HCT116 (cell line): ENCODE data around the gene ALG8. TPM values are rescaled to one million over a fixed set of nuclear protein-coding genes. Genes with fewer than 3 reads are reported as not detected.

Experiments used
- ATAC-seq: fragments of 200-7000 bp; cut with Tn5 transposase; 2 replicates; pipeline ENCODE4 v1.9.1; 2020; ENCODE audit warnings: mild to moderate bottlenecking, moderate library complexity
- BruUV-seq: library from RNA; stranded (reverse); fragments of 400-500 nt; replicated peaks from 2 replicates; lab custom pipeline; 2021; lab: Mats Ljungman, UMichigan
- CTCF ChIA-PET: fragments of 300-600 bp; sonication (Branson Sonifier 250); formaldehyde crosslinking; loops from one replicate; lab custom pipeline; 2021; ENCODE audit warnings: antibody characterized with exemption; lab: Charles Lee
- POLR2A ChIA-PET: fragments of 300-600, 350-600 bp; sonication (Branson Sonifier 250); formaldehyde crosslinking; loops from one replicate; lab custom pipeline; 2021; ENCODE audit warnings: antibody characterized with exemption; lab: Charles Lee
- RAD21 ChIA-PET, 2 experiments: fragments of 300-600 bp; sonication (Branson Sonifier 250); formaldehyde crosslinking; loops; one replicate each; lab custom pipeline; 2023; ENCODE audit warnings: low total read pairs in 2 of 2; ENCODE audit not compliant: uncharacterized antibody in 2 of 2, unreplicated experiment in 2 of 2, low non-redundant PET in 1 of 2; lab: Charles Lee
- DNase-seq: peaks from one replicate; pipeline ENCODE4 v3.0.0-alpha.2; 2010; ENCODE audit warnings: low read depth, low spot score
- H2AFZ ChIP-seq: fragments of 200-600 bp; shearing (Covaris generic), sonication (generic); 2 replicates; pipeline ENCODE4 v1.6.1; 2017; ENCODE audit warnings: low read depth, mixed run types, mixed read lengths, antibody characterized with exemption, low read length; ENCODE audit not compliant: poor library complexity, severe bottlenecking
- H3K27ac ChIP-seq: 2 replicates; pipeline ENCODE4 v1.5.1; 2012; ENCODE audit warnings: low read depth, low read length
- H3K27me3 ChIP-seq: fragments of 200-600 bp; sonication (generic); 2 replicates; pipeline ENCODE4 v1.6.1; 2016; ENCODE audit warnings: mixed run types, low read length, mixed read lengths; ENCODE audit not compliant: insufficient read depth
- H3K36me3 ChIP-seq, 2 experiments: fragments of 200-500 bp in 1 of 2; fragments of 200-600 bp in 1 of 2; sonication (Bioruptor generic) in 1 of 2; sonication (generic) in 1 of 2; 2 replicates each; pipeline versions ENCODE4 v1.5.1 to v1.6.1; 2014 to 2016; ENCODE audit warnings: low read length in 2 of 2, inconsistent platforms in 1 of 2, mixed read lengths in 1 of 2, mixed run types in 1 of 2; ENCODE audit not compliant: insufficient read depth in 2 of 2, control insufficient read depth in 1 of 2
- H3K4me1 ChIP-seq, 2 experiments: fragments of 200-600 bp in 1 of 2; sonication (generic) in 1 of 2; 2 replicates each; pipeline versions ENCODE4 v1.5.1 to v1.6.1; 2012 to 2017; ENCODE audit warnings: low read length in 2 of 2, inconsistent platforms in 1 of 2, mild to moderate bottlenecking in 1 of 2, mixed read lengths in 1 of 2, mixed run types in 1 of 2, moderate library complexity in 1 of 2; ENCODE audit not compliant: insufficient read depth in 2 of 2, control insufficient read depth in 1 of 2
- H3K4me2 ChIP-seq: fragments of 200-600 bp; sonication (generic); 2 replicates; pipeline ENCODE4 v1.6.1; 2017; ENCODE audit warnings: mixed run types, low read length, mixed read lengths
- H3K4me3 ChIP-seq, 2 experiments: fragments of 200-600 bp in 1 of 2; sonication (generic) in 1 of 2; replicated peaks in 1 of 2; 2 replicates each; pipeline ENCODE4 v1.5.1; 2011 to 2016; ENCODE audit warnings: low read length in 2 of 2, control low read depth in 1 of 2, low read depth in 1 of 2, mild to moderate bottlenecking in 1 of 2, mixed read lengths in 1 of 2, mixed run types in 1 of 2
- H3K79me2 ChIP-seq: fragments of 200-600 bp; sonication (generic); 2 replicates; pipeline ENCODE4 v1.6.1; 2017; ENCODE audit warnings: mild to moderate bottlenecking, mixed run types, low read length, moderate library complexity, mixed read lengths; ENCODE audit not compliant: insufficient read depth
- H3K9ac ChIP-seq: fragments of 200-600 bp; sonication (generic); 2 replicates; pipeline ENCODE4 v1.6.1; 2016; ENCODE audit warnings: low read length, mixed read lengths
- H3K9me2 ChIP-seq: fragments of 200-600 bp; sonication (generic), shearing (Covaris generic); 2 replicates; pipeline ENCODE4 v1.6.1; 2017; ENCODE audit warnings: mixed run types, mild to moderate bottlenecking, moderate library complexity; ENCODE audit not compliant: insufficient read depth
- H3K9me3 ChIP-seq, 2 experiments: fragments of 200-500 bp in 1 of 2; fragments of 200-600 bp in 1 of 2; sonication (Bioruptor generic) in 1 of 2; sonication (generic) in 1 of 2; 2 replicates each; pipeline ENCODE4 v1.6.1; 2014 to 2017; ENCODE audit warnings: low read length in 2 of 2, mixed read lengths in 2 of 2, inconsistent platforms in 1 of 2, low read depth in 1 of 2, mild to moderate bottlenecking in 1 of 2, mixed run types in 1 of 2, moderate library complexity in 1 of 2; ENCODE audit not compliant: control insufficient read depth in 1 of 2, insufficient read depth in 1 of 2
- H4K20me1 ChIP-seq: fragments of 200-600 bp; sonication (generic), shearing (Covaris generic); 2 replicates; pipeline ENCODE4 v1.6.1; 2017; ENCODE audit warnings: mixed run types, mild to moderate bottlenecking, moderate library complexity; ENCODE audit not compliant: insufficient read depth
- CBX3 ChIP-seq: IDR thresholded peaks from 2 replicates; pipeline ENCODE4 v1.6.1; 2012; ENCODE audit warnings: low read depth
- CTCF ChIP-seq, 3 experiments: fragments of 200-600 bp in 1 of 3; sonication (generic) in 1 of 3; IDR thresholded peaks in 2 of 3; conservative IDR thresholded peaks in 1 of 3; 2 replicates each; pipeline ENCODE4 v1.5.1; 2012 to 2017; ENCODE audit warnings: low read depth in 2 of 3, low read length in 2 of 3, antibody characterized with exemption in 1 of 3, borderline replicate concordance in 1 of 3, control low read depth in 1 of 3, mild to moderate bottlenecking in 1 of 3, mixed read lengths in 1 of 3, mixed run types in 1 of 3, moderate library complexity in 1 of 3; ENCODE audit not compliant: insufficient read depth in 1 of 3
- ELF1 ChIP-seq: IDR thresholded peaks from 2 replicates; pipeline ENCODE4 v1.6.1; 2012; ENCODE audit warnings: low read depth, borderline replicate concordance
- EZH2 ChIP-seq: fragments of 200-600 bp; sonication (generic); IDR thresholded peaks from 2 replicates; pipeline ENCODE4 v1.6.1; 2017; ENCODE audit warnings: antibody characterized with exemption, mixed run types
- EZH2phosphoT487 ChIP-seq: fragments of 200-600 bp; IDR thresholded peaks from 2 replicates; pipeline ENCODE4 v1.6.1; 2018; ENCODE audit warnings: antibody characterized with exemption, borderline replicate concordance
- FOSL1 ChIP-seq: IDR thresholded peaks from 2 replicates; pipeline ENCODE4 v1.6.1; 2012; ENCODE audit warnings: low read depth
- JUND ChIP-seq: IDR thresholded peaks from 2 replicates; pipeline ENCODE4 v1.6.1; 2012
- MAX ChIP-seq: IDR thresholded peaks from 2 replicates; pipeline ENCODE4 v1.6.1; 2012
- POLR2A ChIP-seq: IDR thresholded peaks from 2 replicates; pipeline ENCODE4 v1.7.0; 2011; ENCODE audit warnings: borderline replicate concordance; ENCODE audit not compliant: insufficient read depth, insufficient read length; ENCODE audit errors: extremely low read depth
- RAD21 ChIP-seq: IDR thresholded peaks from 2 replicates; pipeline ENCODE4 v1.6.1; 2012; ENCODE audit warnings: low read depth, mild to moderate bottlenecking
- REST ChIP-seq: IDR thresholded peaks from 2 replicates; pipeline ENCODE4 v1.6.1; 2012; ENCODE audit warnings: low read depth
- SRF ChIP-seq: IDR thresholded peaks from 2 replicates; pipeline ENCODE4 v1.6.1; 2012; ENCODE audit warnings: low read depth
- TCF7L2 ChIP-seq: IDR thresholded peaks from 2 replicates; pipeline ENCODE4 v1.7.0; 2011; ENCODE audit warnings: borderline replicate concordance, inconsistent platforms; ENCODE audit not compliant: insufficient read depth, insufficient read length; ENCODE audit errors: extremely low read depth
- YY1 ChIP-seq: IDR thresholded peaks from 2 replicates; pipeline ENCODE4 v1.6.1; 2011; ENCODE audit warnings: low read length, low read depth, moderate library complexity, mild to moderate bottlenecking; ENCODE audit not compliant: insufficient replicate concordance; ENCODE audit errors: extremely low read depth
- ZFX ChIP-seq: fragments of 450-650 bp; IDR thresholded peaks from 2 replicates; pipeline ENCODE4 v1.6.1; 2017
- intact Hi-C: fragments of 100-400 bp; cut with micrococcal nuclease; formaldehyde crosslinking; loops from 2 replicates; pipeline ENCODE4 v1.10.0; 2022
- total RNA-seq: library from RNA; stranded (reverse); gene quantifications from one replicate; pipeline ENCODE4 v1.2.1, GENCODE V29; 2021; ENCODE audit not compliant: unreplicated experiment
- TF ChIP-seq, protein P1 (sequence below): IDR thresholded peaks from 2 replicates; pipeline ENCODE4 v1.6.1; 2011; ENCODE audit warnings: mild to moderate bottlenecking, low read length, moderate library complexity; ENCODE audit not compliant: insufficient replicate concordance; ENCODE audit errors: extremely low read depth

The ALG8 gene
- total RNA-seq, 1 experiment from 2014 or later = 50.1 TPM

GRCh38 chr11:78150754-78151153, 11.3 kb upstream of the ALG8 start:
- intact Hi-C loops = no loop called here
- ChIA-PET POLR2A (no interaction called here), RAD21 (no interaction called here)

More at GRCh38 chr11:78150754-78151153, 11.3 kb upstream of the ALG8 start:
- Histone ChIP-seq H3K36me3 (no peaks in the 10 kb centered on the region), H3K9me2 (no peaks in the 10 kb centered on the region), H2AFZ (no peak overlapping the region), H3K9me3 (no peaks in the 10 kb centered on the region), H3K4me3 (no peak overlapping the region), H3K79me2 (no peaks in the 10 kb centered on the region)
- no peak for DNase-seq
- TF ChIP-seq, protein P1, sequence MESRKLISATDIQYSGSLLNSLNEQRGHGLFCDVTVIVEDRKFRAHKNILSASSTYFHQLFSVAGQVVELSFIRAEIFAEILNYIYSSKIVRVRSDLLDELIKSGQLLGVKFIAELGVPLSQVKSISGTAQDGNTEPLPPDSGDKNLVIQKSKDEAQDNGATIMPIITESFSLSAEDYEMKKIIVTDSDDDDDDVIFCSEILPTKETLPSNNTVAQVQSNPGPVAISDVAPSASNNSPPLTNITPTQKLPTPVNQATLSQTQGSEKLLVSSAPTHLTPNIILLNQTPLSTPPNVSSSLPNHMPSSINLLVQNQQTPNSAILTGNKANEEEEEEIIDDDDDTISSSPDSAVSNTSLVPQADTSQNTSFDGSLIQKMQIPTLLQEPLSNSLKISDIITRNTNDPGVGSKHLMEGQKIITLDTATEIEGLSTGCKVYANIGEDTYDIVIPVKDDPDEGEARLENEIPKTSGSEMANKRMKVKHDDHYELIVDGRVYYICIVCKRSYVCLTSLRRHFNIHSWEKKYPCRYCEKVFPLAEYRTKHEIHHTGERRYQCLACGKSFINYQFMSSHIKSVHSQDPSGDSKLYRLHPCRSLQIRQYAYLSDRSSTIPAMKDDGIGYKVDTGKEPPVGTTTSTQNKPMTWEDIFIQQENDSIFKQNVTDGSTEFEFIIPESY = no peak
- TF ChIP-seq FOSL1 = no peak
- TF ChIP-seq RAD21 = no peak
- no peak for TF ChIP-seq POLR2A
- TF ChIP-seq CBX3 = no peak
- TF ChIP-seq ZFX = no peak
- no peak for TF ChIP-seq EZH2phosphoT487
- no peak for TF ChIP-seq REST
- no peak for TF ChIP-seq ELF1
- no peak for TF ChIP-seq MAX
- no peak for TF ChIP-seq CTCF (IDR thresholded peaks at IDR 0.05 in 2 of 3, conservative IDR thresholded peaks at IDR 0.05 in 1 of 3; ENCODE audit: borderline replicate concordance in 1 of 3, insufficient read depth in 1 of 3, low read depth in 2 of 3, low read length in 2 of 3)
- no peak for TF ChIP-seq TCF7L2
- TF ChIP-seq EZH2 = no peak
- TF ChIP-seq YY1 = no peak
- no peak for TF ChIP-seq SRF
- TF ChIP-seq JUND = no peak
- TF ChIP-seq, all 23 proteins: peak for 0
- ATAC-seq = no peak
- H3K4me1 ChIP-seq = no peaks in the 10 kb centered on the region
- no peaks in the 10 kb centered on the region for H4K20me1 ChIP-seq
- no peak overlapping the region for H3K4me2 ChIP-seq
- no peak overlapping the region for H3K9ac ChIP-seq
- no TSS peak for BruUV-seq
- H3K27me3 ChIP-seq = no peaks in the 10 kb centered on the region
- CTCF ChIA-PET = no interaction called here
- H3K27ac ChIP-seq = no peak overlapping the region
